Measurements from ENCODE around the gene STAT5A. TPM values are rescaled to one million over a fixed set of nuclear protein-coding genes. Genes with fewer than 3 reads are reported as not detected.

The STAT5A gene
- total RNA-seq, 1 donor from 2014 or later: 1.4 TPM

- no peak for DNase-seq
Measured at GRCh38 chr17:42268236-42268635, 20.1 kb upstream of the STAT5A start.

GRCh38 chr17:42270170-42270535 is 18.1 kb upstream of the STAT5A start:
- no peak for DNase-seq

GRCh38 chr17:42270596-42270995 is 17.7 kb upstream of the STAT5A start:
- no peak for DNase-seq

GRCh38 chr17:42271006-42271778 is 17.1 kb upstream of the STAT5A start:
- no peak for DNase-seq

- no peak for DNase-seq
Measured at GRCh38 chr17:42271779-42272035, 16.6 kb upstream of the STAT5A start.

GRCh38 chr17:42272162-42272907 is 16.0 kb upstream of the STAT5A start:
- no peak for DNase-seq

- no peak for DNase-seq
Measured at GRCh38 chr17:42273474-42274252, 14.6 kb upstream of the STAT5A start.

- DNase-seq: no peak
Measured at GRCh38 chr17:42274253-42274542, 14.1 kb upstream of the STAT5A start.

- no peak for DNase-seq
Measured at GRCh38 chr17:42274812-42275526, 13.3 kb upstream of the STAT5A start.

GRCh38 chr17:42275527-42276358 is 12.6 kb upstream of the STAT5A start:
- DNase-seq: no peak

- DNase-seq: peak; percentile 49
Measured at GRCh38 chr17:42276359-42276608, 12.0 kb upstream of the STAT5A start, which contains the start of gene STAT5B. Gene STAT5B (minus strand): TSS chr17:42276391. CDS start chr17:42232127, 44,264 bp downstream.

GRCh38 chr17:42276609-42277341 is 11.5 kb upstream of the STAT5A start:
- peak; percentile 29 for DNase-seq

- no peak for DNase-seq
Measured at GRCh38 chr17:42277342-42277712, 11.0 kb upstream of the STAT5A start.

- no peak for DNase-seq
Measured at GRCh38 chr17:42279776-42280630, 8.3 kb upstream of the STAT5A start.

GRCh38 chr17:42281571-42282096 is 6.7 kb upstream of the STAT5A start:
- no peak for DNase-seq

GRCh38 chr17:42282478-42283080 is 5.7 kb upstream of the STAT5A start:
- DNase-seq: no peak

GRCh38 chr17:42283241-42284023 is 4.9 kb upstream of the STAT5A start:
- DNase-seq: no peak

GRCh38 chr17:42284024-42284369 is 4.3 kb upstream of the STAT5A start:
- DNase-seq: no peak

GRCh38 chr17:42284566-42284965 is 3.7 kb upstream of the STAT5A start:
- no peak for DNase-seq

Data from occipital lobe (tissue), 2 donors.